Cardiac muscle cell (in vitro differentiated cells and primary cell): ENCODE results near the gene SLC35F3. TPM values are rescaled to one million over a fixed set of nuclear protein-coding genes. Genes with fewer than 3 reads are reported as not detected.
"Not testable (repeated sequence)": the region's sequence is repeated elsewhere in the genome, so short reads cannot be mapped to it uniquely, and the experiment has no call there.

ENCODE experiments used
- DNase-seq, 2 donors: peaks; one replicate each; pipeline versions ENCODE4 v3.0.0 to v3.0.0-alpha.2; 2010 to 2017; ENCODE audit warnings: low read depth in 1 of 2, low spot score in 1 of 2
- H3K27ac ChIP-seq: fragments of 200-600 bp; sonication (generic); 2 replicates; pipeline ENCODE4 v1.5.1; 2016
- H3K27me3 ChIP-seq: fragments of 200-600 bp; sonication (generic); 2 replicates; pipeline ENCODE4 v1.6.0; 2016; ENCODE audit warnings: control low read depth
- H3K36me3 ChIP-seq: fragments of 200-600 bp; sonication (generic); 2 replicates; pipeline ENCODE4 v1.5.1; 2016; ENCODE audit warnings: control low read depth
- H3K4me1 ChIP-seq: fragments of 200-600 bp; sonication (generic); 2 replicates; pipeline ENCODE4 v1.8.1; 2017; ENCODE audit warnings: low read depth, mild to moderate bottlenecking, mixed run types
- H3K4me3 ChIP-seq: fragments of 200-600 bp; sonication (generic); 2 replicates; pipeline ENCODE4 v1.5.1; 2016; ENCODE audit warnings: mild to moderate bottlenecking
- H3K9me3 ChIP-seq: fragments of 200-600 bp; sonication (generic); 2 replicates; pipeline ENCODE4 v1.5.1; 2017; ENCODE audit warnings: low read depth, mild to moderate bottlenecking, control low read depth
- polyA plus RNA-seq: library from polyadenylated mRNA; unstranded; fragments of >200 nt; fragmentation: Nextera tagmentation; extraction: Ambion mirVana; gene quantifications from 2 replicates; pipeline ENCODE4 v1.2.1, GENCODE V29; 2016
- total RNA-seq: library from RNA; depleted of rRNA; stranded (reverse); fragments of >200 nt; gene quantifications from 2 replicates; pipeline ENCODE4 v1.2.3, GENCODE V29; 2016
- TF ChIP-seq, protein P1 (sequence below): IDR thresholded peaks from 2 replicates; pipeline ENCODE4 v1.5.1; 2012; ENCODE audit warnings: low read depth, mild to moderate bottlenecking, low read length

SLC35F3 gene
- total and polyA plus RNA-seq, 2 experiments from 2014 or later, result 0.98 to 2.0 TPM

DNA sequence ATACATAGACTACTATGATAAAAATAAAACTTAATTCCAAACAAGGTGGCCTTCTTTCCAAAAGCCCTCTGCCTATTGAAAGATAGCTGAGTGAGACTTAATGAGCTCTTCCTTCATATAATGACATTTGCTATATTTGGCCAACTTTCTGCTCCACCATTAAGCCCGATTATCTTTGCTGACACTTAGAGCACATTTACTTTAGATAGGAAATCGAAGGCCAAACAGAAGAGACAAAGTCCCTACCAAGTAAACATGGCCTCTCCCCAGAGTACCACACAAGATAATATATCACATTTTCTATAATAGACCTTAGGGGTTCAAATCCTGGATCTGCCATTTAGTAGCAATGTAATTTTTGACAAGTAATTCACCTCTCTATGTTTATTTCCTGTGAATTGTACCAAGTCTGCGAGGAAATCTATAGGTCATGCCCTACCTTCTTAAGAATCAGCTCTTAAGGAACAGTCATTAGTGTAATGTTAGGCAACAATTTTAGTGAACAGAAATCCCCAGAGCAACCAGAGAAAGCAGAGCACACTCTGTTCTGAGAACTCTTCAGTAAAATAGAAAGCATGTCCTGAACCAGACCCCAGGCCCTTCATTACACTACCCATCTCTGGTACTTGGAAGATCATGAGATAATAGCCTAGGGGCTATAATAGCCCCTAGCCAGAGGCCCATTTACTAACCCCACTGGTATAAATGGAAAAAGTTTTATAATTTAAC lies 451.5 kb downstream of the SLC35F3 start:
- Histone ChIP-seq H3K9me3 (no peaks in the 10 kb centered on the region), H3K27ac (no peak overlapping the region), H3K4me3 (no peak overlapping the region), H3K4me1 (no peaks in the 10 kb centered on the region), H3K36me3 (no peaks in the 10 kb centered on the region), H3K27me3 (no peaks in the 10 kb centered on the region)
- no peak for DNase-seq
- TF ChIP-seq, protein P1, sequence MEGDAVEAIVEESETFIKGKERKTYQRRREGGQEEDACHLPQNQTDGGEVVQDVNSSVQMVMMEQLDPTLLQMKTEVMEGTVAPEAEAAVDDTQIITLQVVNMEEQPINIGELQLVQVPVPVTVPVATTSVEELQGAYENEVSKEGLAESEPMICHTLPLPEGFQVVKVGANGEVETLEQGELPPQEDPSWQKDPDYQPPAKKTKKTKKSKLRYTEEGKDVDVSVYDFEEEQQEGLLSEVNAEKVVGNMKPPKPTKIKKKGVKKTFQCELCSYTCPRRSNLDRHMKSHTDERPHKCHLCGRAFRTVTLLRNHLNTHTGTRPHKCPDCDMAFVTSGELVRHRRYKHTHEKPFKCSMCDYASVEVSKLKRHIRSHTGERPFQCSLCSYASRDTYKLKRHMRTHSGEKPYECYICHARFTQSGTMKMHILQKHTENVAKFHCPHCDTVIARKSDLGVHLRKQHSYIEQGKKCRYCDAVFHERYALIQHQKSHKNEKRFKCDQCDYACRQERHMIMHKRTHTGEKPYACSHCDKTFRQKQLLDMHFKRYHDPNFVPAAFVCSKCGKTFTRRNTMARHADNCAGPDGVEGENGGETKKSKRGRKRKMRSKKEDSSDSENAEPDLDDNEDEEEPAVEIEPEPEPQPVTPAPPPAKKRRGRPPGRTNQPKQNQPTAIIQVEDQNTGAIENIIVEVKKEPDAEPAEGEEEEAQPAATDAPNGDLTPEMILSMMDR, result no peak

DNA sequence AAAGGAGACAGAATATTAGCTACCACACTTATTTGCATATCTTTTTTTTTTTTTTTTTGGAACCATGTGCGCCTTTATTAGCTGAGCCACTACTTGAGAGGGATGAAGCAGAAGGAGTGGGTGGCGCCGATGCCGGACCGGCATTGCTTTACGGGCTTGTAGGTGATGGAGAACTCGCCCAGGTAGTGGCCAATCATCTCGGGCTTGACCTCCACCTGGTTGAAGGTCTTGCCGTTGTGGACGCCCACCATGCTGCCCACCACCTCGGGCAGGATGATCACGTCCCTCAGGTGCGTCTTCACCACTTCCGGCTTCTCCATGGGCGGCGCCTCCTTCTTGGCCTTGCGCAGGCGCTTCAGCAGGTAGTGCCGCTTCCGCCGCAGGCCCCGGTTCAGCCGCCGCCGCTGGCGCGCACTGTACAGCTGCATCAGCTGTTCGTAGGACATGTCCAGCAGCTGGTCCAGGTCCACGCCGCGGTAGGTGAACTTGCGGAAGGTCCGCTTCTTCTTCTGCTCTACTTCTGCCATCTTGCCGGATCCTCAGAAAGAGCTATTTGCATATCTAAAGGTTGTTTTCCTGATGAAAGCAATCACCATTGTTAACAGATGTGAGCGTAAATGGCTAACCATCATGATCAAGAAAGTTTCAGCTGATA lies 452.3 kb downstream of the SLC35F3 start:
- H3K4me1 ChIP-seq, H3K27ac ChIP-seq, H3K9me3 ChIP-seq, H3K4me3 ChIP-seq, H3K27me3 ChIP-seq, H3K36me3 ChIP-seq: not testable (repeated sequence)
- DNase-seq, result peak in 1 of 2 donors; percentile 31

DNA sequence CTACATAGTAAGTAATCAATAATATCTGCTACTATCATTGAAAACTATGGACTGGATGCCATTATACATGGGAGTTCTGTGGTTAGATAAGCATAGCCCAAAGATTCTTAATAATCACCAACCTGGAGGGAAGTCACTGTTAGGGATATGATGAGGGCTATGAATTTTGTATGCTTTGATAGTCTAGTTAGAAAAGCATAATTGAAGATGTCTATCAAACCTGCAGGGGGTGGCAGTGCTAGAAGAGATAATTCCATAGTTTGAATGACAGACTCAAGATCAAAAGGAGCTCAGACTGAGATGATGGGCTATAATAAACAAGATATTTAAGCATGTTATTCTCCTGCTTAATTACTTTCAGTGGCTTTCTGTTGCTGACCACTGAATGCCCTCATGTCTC lies 453.4 kb downstream of the SLC35F3 start:
- TF ChIP-seq, protein P1, result no peak
- Histone ChIP-seq H3K36me3 (no peaks in the 10 kb centered on the region), H3K4me3 (no peak overlapping the region), H3K4me1 (no peaks in the 10 kb centered on the region), H3K9me3 (no peaks in the 10 kb centered on the region), H3K27ac (no peak overlapping the region), H3K27me3 (no peaks in the 10 kb centered on the region)
- DNase-seq, result no peak

DNA sequence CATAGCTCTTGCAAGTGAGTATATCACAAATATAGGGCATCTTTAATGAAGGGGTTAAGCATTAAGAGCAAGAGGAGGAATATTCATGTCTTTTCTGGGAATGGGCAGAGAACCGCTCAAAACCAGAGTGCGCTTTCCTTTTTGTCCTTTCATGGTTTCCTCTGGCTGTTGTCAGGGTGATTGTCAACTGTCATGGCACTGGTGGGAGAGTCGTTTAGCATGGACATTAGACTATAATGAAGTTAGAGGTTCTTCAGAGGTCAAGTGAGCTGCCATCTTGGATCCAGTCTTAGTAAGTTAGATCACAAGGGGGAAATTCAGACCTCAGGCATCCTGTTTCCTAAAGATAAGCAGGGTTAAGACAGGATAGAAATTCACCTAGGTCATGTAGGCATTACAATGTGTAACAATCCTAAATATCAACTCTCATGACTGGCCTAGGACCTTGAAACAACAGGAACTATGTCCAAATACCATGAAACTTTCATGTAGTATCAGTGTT lies 456.7 kb downstream of the SLC35F3 start:
- H3K27me3 ChIP-seq, result peaks cover 3% of the 10 kb centered on the region
- TF ChIP-seq, protein P1, result no peak
- no peaks in the 10 kb centered on the region for H3K36me3 ChIP-seq
- no peaks in the 10 kb centered on the region for H3K4me1 ChIP-seq
- H3K4me3 ChIP-seq, result no peak overlapping the region
- H3K9me3 ChIP-seq, result no peaks in the 10 kb centered on the region
- no peak for DNase-seq
- H3K27ac ChIP-seq, result no peak overlapping the region

DNA sequence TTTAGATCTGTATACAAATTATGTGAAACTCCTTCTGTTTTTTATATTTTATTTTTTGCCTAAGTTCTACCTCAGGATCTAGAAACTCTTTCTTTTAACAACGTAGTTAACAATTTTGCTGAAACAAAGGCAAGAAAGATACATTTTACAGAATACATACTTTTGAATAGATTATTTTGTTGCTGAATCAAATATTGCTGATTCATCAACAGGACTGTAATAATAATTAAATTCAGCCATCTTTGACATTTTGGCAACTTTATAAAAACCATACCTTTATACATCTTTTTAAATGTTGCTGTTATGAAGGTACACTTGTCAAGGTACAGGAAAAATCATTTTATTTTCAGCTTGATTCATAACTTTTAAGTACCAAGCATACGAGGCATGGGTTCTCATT lies 458.1 kb downstream of the SLC35F3 start:
- H3K27ac ChIP-seq, result no peak overlapping the region
- TF ChIP-seq, protein P1, result no peak
- H3K4me1 ChIP-seq, result no peaks in the 10 kb centered on the region
- H3K4me3 ChIP-seq, result no peak overlapping the region
- peaks cover 3% of the 10 kb centered on the region for H3K27me3 ChIP-seq
- no peaks in the 10 kb centered on the region for H3K9me3 ChIP-seq
- DNase-seq, result no peak
- no peaks in the 10 kb centered on the region for H3K36me3 ChIP-seq
